GM12891 (cell line): ENCODE data around the gene SNCA.

Experiments
- POLR2A ChIP-seq: IDR thresholded peaks from 2 replicates; pipeline ENCODE4 v1.6.1; 2011; ENCODE audit warnings: low read depth, low read length, control low read depth
- SPI1 ChIP-seq: IDR thresholded peaks from 2 replicates; pipeline ENCODE4 v1.6.1; 2011; ENCODE audit warnings: low read depth, low read length, control low read depth

DNA sequence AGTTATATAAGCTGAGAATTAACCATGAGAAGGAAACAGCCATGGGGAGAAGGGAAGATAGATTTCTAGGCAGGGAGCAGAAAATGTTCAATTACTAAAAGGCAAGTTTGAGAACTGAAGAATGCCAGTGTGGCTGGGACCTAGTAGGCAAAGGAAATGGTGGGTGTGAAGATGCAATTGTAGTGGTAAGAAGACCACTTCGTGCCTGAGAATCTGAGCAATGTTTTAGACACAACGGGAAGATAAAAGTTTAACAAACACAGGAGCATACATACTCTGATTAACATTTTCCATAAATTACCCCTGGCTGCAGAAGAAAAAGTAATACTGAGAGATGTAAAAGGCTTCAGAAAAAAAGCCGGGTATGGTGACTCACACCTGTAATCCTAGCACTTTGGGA, 39.6 kb upstream of the SNCA start:
- TF ChIP-seq SPI1 (no peak), POLR2A (no peak)
